ENCODE results near the gene AKNA.

AKNA gene

DNA sequence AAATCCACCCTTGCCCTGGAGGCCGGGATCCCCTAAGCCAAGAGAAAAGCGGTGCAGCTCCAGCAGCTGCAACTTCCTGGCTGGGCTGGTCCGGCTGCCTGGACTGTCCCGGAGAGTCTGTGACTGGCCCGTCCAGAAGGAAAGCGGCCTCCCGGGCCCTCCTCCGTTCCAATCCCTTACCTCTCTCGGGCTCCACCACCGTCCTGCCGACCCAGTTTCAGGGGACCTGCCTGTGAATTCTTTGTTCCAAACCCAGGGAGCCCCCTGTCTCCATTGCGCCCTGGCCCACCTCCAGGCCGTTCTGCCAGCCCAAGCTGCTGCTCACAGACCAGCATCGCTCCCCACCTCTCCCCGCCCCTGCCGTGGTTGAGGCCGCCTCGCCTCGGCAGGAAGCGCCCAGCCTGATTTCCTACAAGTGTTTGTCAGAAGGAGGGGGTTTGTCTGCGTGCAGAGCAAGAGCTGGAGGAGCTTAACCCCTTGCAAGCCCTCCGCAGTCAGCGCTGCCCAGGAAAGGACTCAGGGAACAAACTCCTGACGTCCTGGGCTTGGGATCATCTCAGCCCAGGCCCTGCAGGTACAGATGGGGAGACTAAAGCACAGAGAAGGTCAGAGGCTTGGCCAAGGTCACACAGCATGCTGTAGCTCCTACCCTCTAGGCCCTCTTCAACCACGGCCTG lies at the start of gene AKNA:
TSS of gene AKNA (minus strand) at position 303 of the 677 bp plus-strand sequence. CDS start 6,649 bp downstream, outside the sequence.
- in situ Hi-C loops (cut with MboI; ENCODE audit: low sequenced_read_pairs), result no loop called here

- in situ Hi-C loops (cut with MboI; ENCODE audit: low sequenced_read_pairs), result no loop called here
These were observed 49.7 kb upstream of the AKNA start for GRCh38 chr9:114437401-114437893.

GRCh38 chr9:114434878-114435311 lies 47.1 kb upstream of the AKNA start:
- in situ Hi-C loops (cut with MboI; ENCODE audit: low sequenced_read_pairs), result no loop called here

DNA sequence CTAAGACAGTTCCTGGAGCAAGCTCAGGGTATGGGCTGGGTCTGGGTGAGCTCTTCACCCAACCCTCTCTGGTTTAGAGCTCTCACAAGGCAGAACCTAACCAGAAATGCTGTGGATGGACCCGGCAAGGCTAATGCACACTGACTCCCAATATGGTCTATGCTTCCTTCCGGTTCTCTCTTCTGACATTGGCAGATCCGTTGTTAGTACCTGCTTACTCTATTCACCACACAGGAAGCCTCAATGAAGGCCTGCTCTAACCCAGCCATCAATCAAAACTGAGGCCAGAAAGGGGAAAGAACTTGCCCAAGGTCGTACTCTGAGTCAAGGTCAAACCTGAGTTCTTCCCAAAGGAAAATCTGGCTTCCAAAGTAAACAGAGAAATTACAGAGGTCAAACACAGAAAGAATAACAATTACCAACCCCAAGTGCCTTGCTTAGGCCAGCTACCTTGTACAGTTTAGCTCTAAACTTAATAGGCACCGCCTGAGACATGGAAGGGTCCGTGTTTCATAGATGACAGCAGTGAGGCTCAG lies 46.0 kb upstream of the AKNA start:
- in situ Hi-C loops (cut with MboI; ENCODE audit: low sequenced_read_pairs), result no loop called here

GRCh38 chr9:114433086-114433485 lies 45.3 kb upstream of the AKNA start:
- in situ Hi-C loops (cut with MboI; ENCODE audit: low sequenced_read_pairs), result no loop called here

GRCh38 chr9:114432323-114433067 lies 44.7 kb upstream of the AKNA start:
- in situ Hi-C loops (cut with MboI; ENCODE audit: low sequenced_read_pairs), result no loop called here

DNA sequence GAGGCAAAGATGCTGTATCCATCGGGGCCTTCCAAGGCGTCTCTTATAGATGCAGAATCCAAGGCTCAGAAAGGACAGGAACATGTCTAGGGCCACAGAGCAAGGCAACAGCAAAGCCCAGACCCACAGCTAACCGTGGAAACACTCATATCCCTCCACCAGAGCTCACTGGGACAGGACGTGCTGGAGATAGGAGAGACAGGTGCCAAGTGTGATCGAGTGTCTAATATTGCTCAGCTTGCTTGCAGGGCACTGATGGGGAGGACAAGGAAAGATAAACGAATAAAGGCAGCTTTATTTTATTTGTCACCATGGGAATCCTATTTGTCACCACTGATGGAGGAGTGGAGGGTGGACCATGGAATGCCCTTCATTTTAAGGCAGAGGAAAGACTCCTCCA lies 44.0 kb upstream of the AKNA start:
- in situ Hi-C loops (cut with MboI; ENCODE audit: low sequenced_read_pairs), result no loop called here

GRCh38 chr9:114431003-114431402 lies 43.2 kb upstream of the AKNA start:
- in situ Hi-C loops (cut with MboI; ENCODE audit: low sequenced_read_pairs), result no loop called here

GRCh38 chr9:114430457-114430856 lies 42.7 kb upstream of the AKNA start:
- in situ Hi-C loops (cut with MboI; ENCODE audit: low sequenced_read_pairs), result no loop called here

GRCh38 chr9:114429488-114429887 lies 41.7 kb upstream of the AKNA start:
- in situ Hi-C loops (cut with MboI; ENCODE audit: low sequenced_read_pairs), result no loop called here

DNA sequence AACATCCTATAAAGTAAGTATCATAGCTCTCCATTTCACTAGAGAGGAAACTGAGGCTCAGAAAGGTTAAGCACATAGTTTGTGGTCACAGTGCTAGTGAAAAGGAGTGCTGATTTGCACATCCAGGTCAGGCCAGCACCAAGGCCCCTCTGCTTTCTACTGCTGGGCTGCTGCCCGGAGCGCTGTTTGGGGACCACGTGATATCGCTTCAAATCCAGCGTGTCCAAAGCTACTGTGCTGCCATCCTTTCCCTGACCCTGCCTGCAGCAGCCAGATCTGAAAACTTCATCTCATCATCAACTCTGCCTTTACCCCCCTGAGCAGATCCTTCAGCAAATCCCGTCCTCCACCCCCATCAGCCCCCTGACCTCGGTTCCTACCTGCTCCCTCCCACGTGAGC lies 40.7 kb upstream of the AKNA start:
- in situ Hi-C loops (cut with MboI; ENCODE audit: low sequenced_read_pairs), result no loop called here

GRCh38 chr9:114427644-114428043 lies 39.9 kb upstream of the AKNA start:
- in situ Hi-C loops (cut with MboI; ENCODE audit: low sequenced_read_pairs), result no loop called here

DNA sequence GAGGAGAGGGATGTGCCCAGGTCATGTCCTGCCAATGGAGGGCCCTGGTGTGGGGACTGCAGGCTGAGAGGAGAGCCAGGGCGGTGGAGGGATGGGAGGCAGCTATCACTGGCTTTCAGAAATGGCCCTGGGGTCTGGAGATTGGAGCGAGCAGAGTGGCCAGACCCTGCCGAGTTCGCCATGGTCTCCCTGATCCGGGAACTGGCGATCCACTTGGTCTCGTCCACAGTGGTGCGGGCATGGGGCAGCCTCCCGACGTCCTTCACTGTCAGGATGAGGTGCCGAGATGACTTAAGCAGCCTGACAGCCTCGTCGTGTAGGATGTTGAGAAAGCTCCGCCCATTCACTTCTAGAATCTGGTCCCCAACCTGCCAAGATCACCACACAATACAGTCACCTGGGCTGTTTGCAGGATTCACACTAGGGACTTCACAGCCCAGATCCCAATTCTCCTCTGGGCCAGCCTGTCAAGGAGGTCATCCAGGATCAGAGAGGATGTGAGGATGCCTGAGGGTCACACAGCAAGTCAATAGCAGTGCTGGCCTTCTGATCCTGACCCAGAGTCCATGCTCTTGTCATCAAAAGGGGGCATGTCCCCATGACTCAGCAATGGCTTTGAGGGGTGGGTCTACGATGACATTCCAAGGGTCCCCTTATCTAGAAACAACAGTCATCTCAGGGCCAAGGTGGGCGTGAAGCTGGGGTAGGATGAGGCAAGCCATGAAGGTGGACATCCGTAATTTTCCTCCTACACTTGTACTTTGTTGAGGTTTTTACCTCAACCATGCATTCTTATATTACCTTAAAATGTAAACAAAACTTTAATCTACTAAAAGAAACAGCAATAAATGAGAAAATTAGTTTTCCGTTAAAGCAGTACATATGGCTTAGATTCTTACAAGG lies 38.5 kb upstream of the AKNA start:
- in situ Hi-C loops (cut with MboI; ENCODE audit: low sequenced_read_pairs), result no loop called here

DNA sequence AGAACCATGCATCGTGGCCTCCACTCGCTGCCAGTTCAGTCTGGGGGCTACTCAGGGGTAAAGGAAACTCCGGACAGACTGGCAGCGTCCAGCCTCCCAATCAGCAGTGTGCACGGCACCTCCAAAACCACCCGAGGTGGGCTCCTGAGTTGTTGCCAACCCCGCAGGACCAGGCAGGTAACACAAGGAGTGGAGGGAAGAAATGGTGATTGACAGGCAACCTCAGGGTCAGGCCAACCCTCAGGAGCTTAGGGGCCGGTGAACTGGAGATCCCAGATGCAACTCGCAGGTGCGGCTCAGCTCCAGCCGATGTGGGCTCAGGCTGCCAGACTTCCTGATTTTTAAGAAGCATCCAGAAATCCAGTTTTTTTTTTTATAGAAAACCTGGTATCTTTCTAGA lies 37.3 kb upstream of the AKNA start:
- in situ Hi-C loops (cut with MboI; ENCODE audit: low sequenced_read_pairs), result no loop called here

GRCh38 chr9:114424126-114424525 lies 36.3 kb upstream of the AKNA start:
- in situ Hi-C loops (cut with MboI; ENCODE audit: low sequenced_read_pairs), result loop anchor here (25.0 kb wide), 2 partner anchors 238 to 488 kb away; partner anchors contain the start of gene TEX53

DNA sequence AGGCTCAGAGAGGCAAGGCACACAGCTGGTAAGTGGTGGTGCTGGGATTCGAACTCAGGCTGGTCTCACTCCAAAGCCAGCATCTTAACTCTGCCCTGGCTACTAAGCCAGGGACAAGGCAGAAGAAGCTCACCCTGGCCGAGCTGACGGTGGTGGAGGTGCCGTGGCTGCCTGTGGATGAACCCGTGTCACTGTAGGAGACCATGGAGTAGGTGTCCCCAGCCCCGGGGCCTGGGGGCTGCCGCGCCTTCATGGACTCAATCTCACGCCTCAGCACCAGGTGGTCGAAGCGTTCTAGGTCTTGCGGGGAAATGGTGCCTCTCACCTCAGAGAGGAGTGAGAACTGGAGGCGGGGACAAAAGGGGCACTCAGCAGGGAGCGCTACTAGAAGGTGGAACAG lies 35.4 kb upstream of the AKNA start:
- in situ Hi-C loops (cut with MboI; ENCODE audit: low sequenced_read_pairs), result loop anchor here (25.0 kb wide), 2 partner anchors 239 to 489 kb away; partner anchors contain the start of gene TEX53

DNA sequence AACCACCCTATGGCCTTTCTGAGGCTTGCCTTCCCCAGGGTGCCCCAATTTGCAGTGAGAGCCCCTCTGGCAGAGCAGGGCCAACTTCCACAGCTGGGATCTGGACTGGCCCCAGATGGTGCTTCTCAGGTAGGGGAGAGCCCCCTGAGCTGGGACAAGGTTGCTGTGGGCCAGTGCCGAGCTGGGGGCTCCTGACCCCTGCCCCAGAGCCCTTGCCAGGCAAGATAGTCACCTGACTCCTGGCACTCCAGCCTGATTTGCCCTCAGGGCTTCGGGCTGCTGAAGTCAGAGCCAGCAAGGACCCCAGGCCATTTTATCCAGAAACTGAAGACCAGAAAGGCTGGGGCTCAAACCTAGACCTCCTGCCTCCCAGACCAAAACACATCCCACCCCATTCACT lies 33.4 kb upstream of the AKNA start:
- in situ Hi-C loops (cut with MboI; ENCODE audit: low sequenced_read_pairs), result loop anchor here (25.0 kb wide), 2 partner anchors 241 to 491 kb away; partner anchors contain the start of gene TEX53

- in situ Hi-C loops (cut with MboI; ENCODE audit: low sequenced_read_pairs), result loop anchor here (25.0 kb wide), 2 partner anchors 243 to 493 kb away; partner anchors contain the start of gene TEX53
These were observed 32.0 kb upstream of the AKNA start for GRCh38 chr9:114419796-114420195.

DNA sequence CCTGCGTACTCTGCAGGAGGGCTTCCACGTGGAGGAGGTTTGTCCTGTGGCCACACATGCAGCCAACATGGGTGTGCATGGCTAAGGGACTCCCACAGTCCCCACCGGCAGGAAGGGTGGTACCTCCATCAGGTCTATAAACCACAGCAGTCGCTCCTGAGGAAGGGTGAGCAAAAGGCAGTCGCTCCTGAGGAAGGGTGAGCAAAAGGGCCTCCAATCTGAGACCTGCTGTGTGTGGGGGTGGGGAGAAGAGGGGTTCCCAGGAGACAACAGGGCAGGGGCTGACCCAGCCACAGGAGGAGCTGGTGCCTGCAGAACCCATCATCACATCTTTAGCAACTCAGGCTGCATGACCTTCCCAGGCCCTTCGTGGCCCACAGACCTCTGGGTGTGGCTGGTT lies 30.3 kb upstream of the AKNA start:
- in situ Hi-C loops (cut with MboI; ENCODE audit: low sequenced_read_pairs), result loop anchor here (25.0 kb wide), 2 partner anchors 244 to 494 kb away; partner anchors contain the start of gene TEX53

GRCh38 chr9:114417511-114417910 lies 29.7 kb upstream of the AKNA start:
- in situ Hi-C loops (cut with MboI; ENCODE audit: low sequenced_read_pairs), result loop anchor here (25.0 kb wide), 2 partner anchors 245 to 495 kb away; partner anchors contain the start of gene TEX53
